HepG2 (cell line): ENCODE results near the gene PSMD1. TPM values are rescaled to one million over a fixed set of nuclear protein-coding genes. Genes with fewer than 3 reads are reported as not detected.
A peak's percentile ranks its signal among the peaks of the same experiment; 100 is the strongest.

Experiments
- ATAC-seq: fragments of 200-7000 bp; cut with Tn5 transposase; 3 replicates; pipeline ENCODE4 v1.9.1; 2020; ENCODE audit warnings: mild to moderate bottlenecking, moderate library complexity
- BruUV-seq: library from RNA; stranded (reverse); fragments of 400-500 nt; replicated peaks from 2 replicates; lab custom pipeline; 2021; lab: Mats Ljungman, UMichigan
- CTCF ChIA-PET: fragments of 300-600 bp; formaldehyde crosslinking; extraction: SDS; loops from one replicate; lab custom pipeline; 2021; ENCODE audit warnings: low total read pairs, inconsistent platforms, low intra/inter-chr PET ratio; lab: Yijun Ruan, JAX
- POLR2A ChIA-PET: fragments of 350-600 bp; sonication (Branson Sonifier 250); formaldehyde crosslinking; loops from one replicate; lab custom pipeline; 2020; ENCODE audit warnings: antibody characterized with exemption, inconsistent platforms; lab: Yijun Ruan, JAX
- DNase-seq: peaks from one replicate; pipeline ENCODE4 v3.0.0-alpha.2; 2015; ENCODE audit warnings: low spot score
- FAIRE-seq: peaks from 3 replicates; lab custom pipeline; 2011; peaks lifted over from hg19 to GRCh38; lab: Jason Lieb, UNC
- H2AFZ ChIP-seq: one replicate; pipeline ENCODE4 v1.6.1; 2011; ENCODE audit warnings: low read length, inconsistent platforms
- H3K27ac ChIP-seq: fragments of 300-600 bp; 3 replicates; pipeline ENCODE4 v1.8.0; 2011; ENCODE audit warnings: mixed run types, mild to moderate bottlenecking, mixed read lengths, low read length, inconsistent platforms; ENCODE audit not compliant: insufficient read depth; ENCODE audit errors: extremely low read length
- H3K27me3 ChIP-seq, 2 experiments: fragments of 200-600 bp in 1 of 2; 2 replicates in 1 of 2; 3 replicates in 1 of 2; pipeline versions ENCODE4 v1.6.0 to v1.8.0; 2011; ENCODE audit warnings: low read length in 2 of 2, mild to moderate bottlenecking in 2 of 2, moderate library complexity in 2 of 2, inconsistent platforms in 1 of 2; ENCODE audit not compliant: insufficient read depth in 2 of 2, control insufficient read depth in 1 of 2
- H3K36me3 ChIP-seq, 2 experiments: fragments of 200-600 bp in 1 of 2; replicated peaks in 1 of 2; 2 replicates in 1 of 2; 3 replicates in 1 of 2; pipeline versions ENCODE4 v1.5.1 to v1.8.0; 2011; ENCODE audit warnings: low read length in 2 of 2, inconsistent platforms in 1 of 2; ENCODE audit not compliant: insufficient read depth in 2 of 2, control insufficient read depth in 1 of 2
- H3K4me1 ChIP-seq: 2 replicates; pipeline ENCODE4 v1.5.1; 2012; ENCODE audit warnings: low read length, inconsistent platforms; ENCODE audit not compliant: insufficient read depth
- H3K4me2 ChIP-seq: 2 replicates; pipeline ENCODE4 v1.6.0; 2011; ENCODE audit warnings: low read depth, low read length, inconsistent platforms
- H3K4me3 ChIP-seq, 3 experiments: fragments of 200-600 bp in 1 of 3; sonication (generic), shearing (Covaris generic) in 1 of 3; replicated peaks in 1 of 3; 2 replicates each; pipeline ENCODE4 v1.5.1; 2011 to 2016; ENCODE audit warnings: low read length in 3 of 3, inconsistent platforms in 2 of 3, low read depth in 2 of 3, mild to moderate bottlenecking in 2 of 3, control low read depth in 1 of 3, mixed read lengths in 1 of 3; ENCODE audit not compliant: insufficient read depth in 1 of 3
- H3K79me2 ChIP-seq: one replicate; pipeline ENCODE4 v1.6.1; 2011; ENCODE audit warnings: low read length, inconsistent platforms; ENCODE audit not compliant: insufficient read depth
- H3K9ac ChIP-seq: 2 replicates; pipeline ENCODE4 v1.6.0; 2011; ENCODE audit warnings: mild to moderate bottlenecking, low read depth, low read length, inconsistent platforms; ENCODE audit not compliant: insufficient read depth
- H3K9me3 ChIP-seq: 2 replicates; pipeline ENCODE4 v1.5.1; 2012; ENCODE audit warnings: mild to moderate bottlenecking, low read length
- H4K20me1 ChIP-seq: 2 replicates; pipeline ENCODE4 v1.6.0; 2011; ENCODE audit warnings: inconsistent platforms, mild to moderate bottlenecking, low read length, moderate library complexity; ENCODE audit not compliant: insufficient read depth
- AHR ChIP-seq: IDR thresholded peaks from 2 replicates; pipeline ENCODE4 v1.6.1; 2018; ENCODE audit warnings: missing genetic modification reagents, missing compliant biosample characterization
- ARID2 ChIP-seq: sonication (generic); formaldehyde crosslinking; IDR thresholded peaks from 2 replicates; pipeline ENCODE4 v1.8.1; 2022; ENCODE audit warnings: mild to moderate bottlenecking, missing genetic modification reagents, borderline replicate concordance
- BRF2 ChIP-seq: sonication (generic); formaldehyde crosslinking; IDR thresholded peaks from 2 replicates; pipeline ENCODE4 v1.8.1; 2022; ENCODE audit warnings: mild to moderate bottlenecking, missing genetic modification reagents
- CENPBD1 ChIP-seq: sonication (generic); formaldehyde crosslinking; IDR thresholded peaks from 2 replicates; pipeline ENCODE4 v1.8.0; 2022; ENCODE audit warnings: missing genetic modification reagents, low read depth, mild to moderate bottlenecking, borderline replicate concordance
- POGK ChIP-seq: sonication (generic); formaldehyde crosslinking; conservative IDR thresholded peaks from 2 replicates; pipeline ENCODE4 v1.8.0; 2022; ENCODE audit warnings: mild to moderate bottlenecking, moderate library complexity, missing genetic modification reagents
- ZC3H13 ChIP-seq: sonication (generic); formaldehyde crosslinking; IDR thresholded peaks from 2 replicates; pipeline ENCODE4 v1.8.1; 2023; ENCODE audit warnings: mild to moderate bottlenecking, missing genetic modification reagents, moderate library complexity
- ZC3H4 ChIP-seq: sonication (generic); formaldehyde crosslinking; IDR thresholded peaks from 2 replicates; pipeline ENCODE4 v1.4.0; 2020; ENCODE audit warnings: missing genetic modification reagents, borderline replicate concordance
- ZNF280B ChIP-seq: sonication (generic); formaldehyde crosslinking; IDR thresholded peaks from 2 replicates; pipeline ENCODE4 v1.5.0; 2020; ENCODE audit warnings: missing genetic modification reagents, mild to moderate bottlenecking, borderline replicate concordance
- ZNF549 ChIP-seq: sonication (generic); formaldehyde crosslinking; IDR thresholded peaks from 2 replicates; pipeline ENCODE4 v1.5.0; 2020; ENCODE audit warnings: missing genetic modification reagents
- ZNF704 ChIP-seq: sonication (generic); formaldehyde crosslinking; IDR thresholded peaks from 2 replicates; pipeline ENCODE4 v1.8.1; 2023; ENCODE audit warnings: mild to moderate bottlenecking, inconsistent platforms, moderate library complexity, missing genetic modification reagents, borderline replicate concordance
- ZSCAN12 ChIP-seq: sonication (generic); formaldehyde crosslinking; IDR thresholded peaks from 2 replicates; pipeline ENCODE4 v1.9.0; 2021; ENCODE audit warnings: mild to moderate bottlenecking, missing genetic modification reagents
- WGBS: methylation state at CpG from one replicate; pipeline ENCODE4 v1.1.6; 2017; ENCODE audit warnings: low lambda C conversion rate; 5-methylcytosine and 5-hydroxymethylcytosine counted together
- in situ Hi-C: cut with HindIII; loops from 2 replicates; pipeline ENCODE4 v1.10.0; 2017; ENCODE audit warnings: low pct_unique_long_range_greater_than_20kb; ENCODE audit not compliant: extremely low pct_ligation_motif_present
- intact Hi-C: fragments of 100-400 bp; cut with micrococcal nuclease; formaldehyde crosslinking; loops from one replicate; pipeline ENCODE4 v1.10.0; 2022; ENCODE audit not compliant: unreplicated experiment
- polyA plus RNA-seq, 8 experiments: library from polyadenylated mRNA; depleted of rRNA in 3 of 8; stranded (reverse) in 7 of 8; unstranded in 1 of 8; fragments of >200 nt; fragmentation: Illumina TruSeq in 4 of 8; extraction: Trizol in 4 of 8; gene quantifications; 2 replicates each; pipeline versions ENCODE4 v1.2.1 to v1.2.3, GENCODE V29; 2011 to 2016; ENCODE audit warnings: low read depth in 4 of 8, missing spikeins in 1 of 8, mixed read lengths in 1 of 8; ENCODE audit not compliant: insufficient read depth in 1 of 8
- total RNA-seq, 5 experiments: library from RNA; depleted of rRNA; stranded (reverse); fragments of >200 nt; fragmentation: Illumina TruSeq; extraction: Trizol; gene quantifications; 2 replicates each; pipeline ENCODE4 v1.2.3, GENCODE V29; 2016; ENCODE audit warnings: low read depth in 1 of 5

The PSMD1 gene
- total and polyA plus RNA-seq, 2 of the 13 experiments (the other 11 are each of a cell fraction or from before 2014, with no cell fraction given) = 136 to 191 TPM

GRCh38 chr2:231176066-231176465 is 119.4 kb downstream of the PSMD1 start:
- Histone ChIP-seq H3K9me3 (no peaks in the 10 kb centered on the region), H3K27me3 (no peaks in the 10 kb centered on the region), H3K4me2 (no peak overlapping the region), H3K4me3 (no peak overlapping the region), H3K4me1 (no peaks in the 10 kb centered on the region), H3K27ac (no peak overlapping the region), H2AFZ (no peak overlapping the region), H3K9ac (no peak overlapping the region), H4K20me1 (no peaks in the 10 kb centered on the region), H3K36me3 (peaks cover 4 to 31% of the 10 kb centered on the region in 2 experiments), H3K79me2 (no peaks in the 10 kb centered on the region)
- WGBS = 89% methylated on average over 2 of the region's 2 CpGs
- FAIRE-seq = no peak
- no peak for DNase-seq
- TF ChIP-seq ZC3H4 (CRISPR knock-in tag) = no peak
- TF ChIP-seq ZNF704 = no peak
- no peak for TF ChIP-seq AHR (CRISPR knock-in tag)
- no peak for TF ChIP-seq ZSCAN12 (CRISPR knock-in tag)
- no peak for TF ChIP-seq POGK (CRISPR knock-in tag)
- TF ChIP-seq ARID2 (CRISPR knock-in tag) = no peak
- TF ChIP-seq CENPBD1 (CRISPR knock-in tag) = no peak
- TF ChIP-seq ZC3H13 (CRISPR knock-in tag) = no peak
- no peak for TF ChIP-seq ZNF280B (CRISPR knock-in tag)
- no peak for TF ChIP-seq ZNF549 (CRISPR knock-in tag)
- no peak for TF ChIP-seq BRF2 (CRISPR knock-in tag)
- in situ Hi-C loops = no loop called here
- ATAC-seq = peak; percentile 38
- intact Hi-C loops = no loop called here
- ChIA-PET POLR2A (interaction anchor here (1.6 kb wide), 1 partner anchor 12 kb away, joined by 5 read pairs; no protein-coding TSS in a partner anchor), CTCF (no interaction called here)
- BruUV-seq = no TSS peak
